Skin of body (tissue), 2 donors: ENCODE data around the gene LYSMD2. TPM values are rescaled to one million over a fixed set of nuclear protein-coding genes. Genes with fewer than 3 reads are reported as not detected.

Experiments
- DNase-seq: peaks from one replicate; lab custom pipeline; 2025; lab: John Stamatoyannopoulos, UW
- total RNA-seq: library from RNA; depleted of rRNA; stranded (reverse); fragments of >200 nt; gene quantifications from one replicate; pipeline ENCODE4 v1.2.3, GENCODE V29; 2014

The LYSMD2 gene
- total RNA-seq, 1 donor from 2014 or later: 5.1 TPM

GRCh38 chr15:51751697-51752683, 14.5 kb upstream of the LYSMD2 start:
- no peak for DNase-seq

DNA sequence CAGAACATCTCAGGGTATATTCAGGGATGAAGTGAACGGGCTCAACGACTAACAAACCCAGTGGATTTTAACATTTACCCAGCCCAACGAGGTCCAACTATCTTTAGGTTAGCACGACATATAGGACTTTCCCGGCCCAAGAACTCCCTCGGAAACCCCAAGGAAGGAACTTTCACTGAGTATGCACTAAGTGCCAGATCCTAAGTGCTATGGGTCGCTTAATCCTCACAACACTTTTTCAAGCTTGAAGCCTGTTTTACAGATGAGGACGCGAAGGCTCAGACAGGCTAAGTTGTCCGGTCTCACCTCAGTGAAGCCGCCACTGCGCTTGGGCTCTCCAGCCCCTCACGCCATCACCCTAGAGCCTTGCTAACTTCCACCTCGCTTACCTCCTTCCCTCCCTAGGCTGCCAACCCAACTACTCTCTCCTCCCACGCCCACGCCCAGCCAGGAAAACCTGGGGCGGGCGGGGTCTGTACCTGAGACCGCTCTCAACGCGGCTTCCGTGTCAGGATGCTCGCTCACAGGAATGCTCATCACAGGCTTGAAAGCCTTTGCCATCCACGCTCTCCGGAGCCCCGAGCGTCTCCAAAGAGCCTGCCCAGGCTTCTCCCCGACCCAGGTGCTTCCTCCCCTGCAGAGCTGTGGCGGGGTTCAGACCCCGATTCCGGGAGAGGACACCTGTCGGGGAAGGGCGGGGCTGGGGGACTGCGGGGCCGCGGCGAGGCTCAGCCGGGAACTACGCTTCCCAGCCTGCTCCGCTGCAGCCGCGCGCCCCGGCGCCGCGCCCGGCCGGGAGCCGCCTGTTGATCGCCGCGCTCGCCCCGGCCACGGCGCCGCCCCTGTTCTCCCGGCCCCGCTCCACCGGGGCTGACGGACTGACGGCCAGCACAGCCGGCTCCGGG, 13.6 kb upstream of the LYSMD2 start, which contains the start of gene TMOD2:
Gene TMOD2 (plus strand): TSS at position 806 of the 905 bp plus-strand sequence. CDS start 14,845 bp downstream, outside the sequence.
- no peak for DNase-seq

- DNase-seq: no peak
Observed at GRCh38 chr15:51750186-51750585, 12.7 kb upstream of the LYSMD2 start.

- DNase-seq: no peak
Observed at GRCh38 chr15:51749307-51749706, 11.9 kb upstream of the LYSMD2 start.

- no peak for DNase-seq
Observed at GRCh38 chr15:51739061-51739712, 1.7 kb upstream of the LYSMD2 start.

DNA sequence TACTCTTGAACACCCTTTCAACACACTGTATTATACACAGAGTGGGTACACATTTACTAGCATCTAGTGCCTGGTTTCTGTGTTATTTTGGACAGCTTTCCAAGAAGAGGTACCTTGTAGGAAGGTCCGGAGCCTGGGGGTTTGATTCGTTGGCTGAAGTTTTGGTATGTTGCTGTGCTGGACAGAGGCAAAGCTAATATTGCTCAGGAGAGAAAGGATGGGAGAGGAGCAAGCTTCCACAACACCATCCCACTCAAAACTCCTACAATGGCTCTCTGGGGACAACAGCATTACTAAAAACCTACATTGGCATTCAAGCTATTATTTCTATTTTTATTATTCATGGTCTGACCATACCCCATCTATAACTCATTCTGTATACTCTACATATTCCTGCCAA, 1.1 kb upstream of the LYSMD2 start:
- DNase-seq: no peak

DNA sequence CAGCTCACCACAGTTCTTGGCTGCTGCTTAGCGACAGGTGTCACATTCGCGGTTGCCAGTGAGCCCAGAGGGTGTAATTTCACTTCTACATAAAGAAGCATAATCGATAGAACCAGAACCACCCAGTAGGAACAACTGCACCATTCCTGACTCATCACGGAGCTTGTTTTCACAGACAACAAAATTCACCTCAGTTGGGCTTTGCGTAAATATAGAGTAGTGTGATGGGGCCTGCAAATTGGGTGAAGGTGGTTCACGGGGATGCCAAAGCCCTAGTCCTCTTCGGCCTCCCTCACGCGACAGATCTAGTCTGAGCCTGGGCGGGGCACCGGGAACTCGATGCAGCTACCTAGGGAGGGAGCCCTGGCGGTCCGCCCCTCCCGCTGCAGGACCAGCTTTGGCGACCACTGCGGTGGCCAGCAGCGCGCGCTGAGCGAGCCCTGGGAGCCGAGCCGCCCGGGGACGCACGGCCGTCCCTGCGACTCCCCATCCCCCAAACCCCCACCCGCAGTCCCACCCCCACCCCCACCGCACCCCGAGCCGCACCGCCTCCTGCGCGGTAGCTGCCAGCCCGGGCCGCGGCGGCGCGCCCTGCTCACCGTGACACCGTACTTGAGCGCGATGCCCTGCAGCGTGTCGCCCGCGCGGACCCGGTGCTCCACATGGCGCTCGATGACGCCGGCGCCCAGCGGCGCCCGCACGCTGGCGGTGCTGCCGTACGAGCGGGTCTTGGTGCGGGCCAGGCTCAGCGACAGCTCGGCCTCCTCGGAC, 519 bp downstream of the LYSMD2 start:
- DNase-seq: no peak

DNA sequence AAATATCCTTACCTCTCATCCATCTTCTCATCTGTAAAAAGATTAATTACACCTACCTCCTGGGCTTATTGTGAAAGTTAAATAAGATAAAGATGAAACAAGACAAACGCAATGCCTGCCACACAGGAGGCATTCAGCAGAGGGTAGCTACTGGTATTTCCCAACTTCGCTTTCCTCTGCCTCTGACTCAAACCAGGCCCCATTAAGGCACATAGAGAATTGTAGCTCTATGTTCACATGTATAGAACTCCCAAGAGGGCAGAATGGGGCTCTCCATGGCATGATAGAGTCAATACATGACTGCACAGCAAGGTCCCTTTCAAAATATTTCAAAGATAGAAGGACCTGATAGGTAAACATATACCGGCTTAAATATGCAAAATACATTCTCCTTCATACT, 1.4 kb downstream of the LYSMD2 start:
- no peak for DNase-seq

GRCh38 chr15:51735228-51736010, 2.0 kb downstream of the LYSMD2 start:
- no peak for DNase-seq

GRCh38 chr15:51732646-51733045, 4.8 kb downstream of the LYSMD2 start:
- no peak for DNase-seq

DNA sequence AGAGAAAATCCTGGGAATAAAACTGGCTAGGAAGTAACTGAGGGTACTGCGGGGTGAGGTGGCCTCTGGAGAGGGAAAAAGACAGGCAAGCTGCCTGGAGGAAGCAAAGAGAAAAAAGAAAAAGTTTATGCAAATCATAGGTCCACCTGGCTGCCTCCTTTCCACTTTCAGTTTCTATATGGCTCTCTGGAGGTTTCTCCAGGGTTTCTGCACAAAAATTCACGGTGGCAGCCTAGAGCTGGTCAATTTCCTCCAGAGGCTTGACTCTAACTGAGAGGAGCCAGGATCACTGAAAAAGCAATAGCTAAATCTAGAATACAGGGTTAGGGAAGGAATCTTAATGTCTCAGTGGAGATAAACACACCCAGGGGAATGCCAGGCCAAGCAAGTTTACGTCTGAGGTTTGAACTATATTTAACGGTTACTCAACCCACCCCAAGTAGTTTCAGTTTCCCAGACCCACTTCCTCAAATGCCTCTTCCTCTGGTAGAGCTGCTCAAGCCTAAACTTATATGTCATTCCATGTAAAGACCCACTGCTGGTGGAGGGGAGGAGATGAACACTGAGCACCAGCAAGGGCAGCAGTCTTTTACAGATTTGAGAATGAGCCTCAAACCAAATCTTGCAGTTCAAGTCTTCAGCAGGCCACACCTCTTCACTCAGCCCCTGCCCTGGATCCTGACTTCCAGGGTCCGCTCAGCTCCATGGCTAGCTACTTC, 5.7 kb downstream of the LYSMD2 start:
- peak; percentile 19 for DNase-seq

- DNase-seq: no peak
Observed at GRCh38 chr15:51727141-51727897, 10.1 kb downstream of the LYSMD2 start.

GRCh38 chr15:51726302-51727073, 11.0 kb downstream of the LYSMD2 start:
- peak; percentile 37 for DNase-seq

DNA sequence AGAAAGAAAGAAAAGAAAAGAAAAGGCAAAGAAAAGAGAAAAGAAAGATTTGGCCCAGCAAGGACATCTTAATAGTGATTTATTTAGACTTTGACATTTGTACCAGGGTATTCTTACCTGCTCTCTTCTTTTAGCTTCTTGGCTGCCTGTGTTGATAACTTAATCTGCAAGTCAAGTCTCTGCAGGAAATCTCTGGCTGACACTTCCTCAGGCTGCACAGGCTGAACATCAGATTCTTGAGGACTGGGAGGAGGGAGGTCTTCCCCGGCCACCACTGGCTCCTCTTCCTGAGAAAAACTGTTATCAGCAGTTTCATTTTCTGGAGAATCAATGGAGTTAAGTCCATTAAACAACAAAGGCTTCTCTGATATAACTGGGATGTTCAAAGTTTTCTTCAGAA, 12.8 kb downstream of the LYSMD2 start:
- DNase-seq: no peak

DNA sequence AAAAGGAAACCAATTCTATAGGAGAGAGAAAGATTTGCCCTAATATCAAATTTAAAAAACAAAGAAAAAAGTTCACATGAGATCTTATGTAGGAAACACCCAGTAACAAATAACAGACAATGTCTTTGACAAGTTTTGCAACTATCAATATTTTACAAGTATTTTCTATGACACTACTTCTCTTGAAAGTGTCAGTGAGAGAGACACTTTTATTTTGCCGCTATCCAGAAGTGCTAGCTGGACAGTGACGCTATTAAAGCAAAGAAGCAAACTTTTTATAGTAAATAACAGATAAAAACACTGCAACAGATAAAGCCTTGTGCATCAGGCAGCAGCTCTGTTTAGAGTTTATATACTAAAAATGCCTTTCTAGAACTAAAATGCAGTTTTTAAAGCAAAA, 13.3 kb downstream of the LYSMD2 start:
- no peak for DNase-seq

- DNase-seq: no peak
Observed at GRCh38 chr15:51721199-51721960, 16.1 kb downstream of the LYSMD2 start.
